Tibial nerve (tissue), 4 donors: ENCODE data around the gene STK38L.

Experiments
- CTCF ChIP-seq, 5 experiments: fragments of 200-600 bp in 3 of 5; fragments of 450-650 bp in 2 of 5; sonication (generic) in 3 of 5; IDR thresholded peaks; one replicate each; pipeline ENCODE4 v1.5.1; 2016 to 2019; ENCODE audit warnings: antibody characterized with exemption in 5 of 5, mild to moderate bottlenecking in 3 of 5, moderate library complexity in 2 of 5
- EP300 ChIP-seq, 2 donors: sonication (generic); formaldehyde crosslinking; IDR thresholded peaks; one replicate each; pipeline ENCODE4 v1.6.1; 2017; ENCODE audit warnings: antibody characterized with exemption in 2 of 2, mild to moderate bottlenecking in 1 of 2
- POLR2A ChIP-seq, 2 donors: fragments of 450-650 bp; IDR thresholded peaks; one replicate each; pipeline ENCODE4 v1.6.1; 2017; ENCODE audit warnings: antibody characterized with exemption in 2 of 2, mild to moderate bottlenecking in 2 of 2, moderate library complexity in 2 of 2

- TF ChIP-seq CTCF (IDR thresholded peaks at IDR 0.05) (no peak), EP300 (IDR thresholded peaks at IDR 0.05) (no peak), POLR2A (IDR thresholded peaks at IDR 0.05) (no peak)
These were observed 9.3 kb downstream of the STK38L start for GRCh38 chr12:27253347-27253746.
